Spleen (tissue), 7 donors: ENCODE data around the gene ANO5.

Experiments used
- POLR2A ChIP-seq, 3 donors: fragments of 450-650 bp; IDR thresholded peaks; one replicate each; pipeline ENCODE4 v1.5.1; 2017; ENCODE audit warnings: antibody characterized with exemption in 3 of 3, mild to moderate bottlenecking in 1 of 3
- TF ChIP-seq, protein P1 (sequence below), 11 experiments: fragments of 200-600 bp in 7 of 11; fragments of 450-650 bp in 4 of 11; sonication (generic) in 4 of 11; IDR thresholded peaks in 8 of 11; conservative IDR thresholded peaks in 3 of 11; 1 replicate in 7 of 11; 2 replicates in 4 of 11; pipeline versions ENCODE4 v1.4.0 to v1.8.0; 2016 to 2021; ENCODE audit warnings: antibody characterized with exemption in 11 of 11, inconsistent platforms in 4 of 11, mild to moderate bottlenecking in 1 of 11
- donor health status: DM: no; HTN: no; CAD: no; lungs with moderate emphysema.
- donor health status: DM: no; HTN: no; CAD: no.
- donor health status: DM: no; HTN: no; CAD: no.

DNA sequence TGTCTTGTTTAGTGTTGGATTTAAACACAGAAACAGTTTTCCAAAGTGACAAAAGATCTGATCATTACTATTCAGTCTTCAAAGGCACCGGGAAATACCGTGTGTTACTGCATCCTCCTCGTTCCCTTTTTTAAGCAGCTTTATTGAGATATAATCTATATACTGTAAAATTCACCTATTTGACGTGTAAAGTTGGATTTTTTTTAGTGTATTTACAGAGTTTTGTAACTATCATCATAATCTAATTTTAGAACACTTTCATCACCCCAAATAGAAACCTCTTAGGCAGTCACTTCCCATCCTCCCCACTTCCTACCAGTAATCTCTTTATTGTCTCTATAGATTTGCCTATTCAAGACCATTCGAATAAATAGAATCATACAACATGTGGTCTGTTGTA lies 1.4 kb downstream of the ANO5 start:
- TF ChIP-seq, protein P1, sequence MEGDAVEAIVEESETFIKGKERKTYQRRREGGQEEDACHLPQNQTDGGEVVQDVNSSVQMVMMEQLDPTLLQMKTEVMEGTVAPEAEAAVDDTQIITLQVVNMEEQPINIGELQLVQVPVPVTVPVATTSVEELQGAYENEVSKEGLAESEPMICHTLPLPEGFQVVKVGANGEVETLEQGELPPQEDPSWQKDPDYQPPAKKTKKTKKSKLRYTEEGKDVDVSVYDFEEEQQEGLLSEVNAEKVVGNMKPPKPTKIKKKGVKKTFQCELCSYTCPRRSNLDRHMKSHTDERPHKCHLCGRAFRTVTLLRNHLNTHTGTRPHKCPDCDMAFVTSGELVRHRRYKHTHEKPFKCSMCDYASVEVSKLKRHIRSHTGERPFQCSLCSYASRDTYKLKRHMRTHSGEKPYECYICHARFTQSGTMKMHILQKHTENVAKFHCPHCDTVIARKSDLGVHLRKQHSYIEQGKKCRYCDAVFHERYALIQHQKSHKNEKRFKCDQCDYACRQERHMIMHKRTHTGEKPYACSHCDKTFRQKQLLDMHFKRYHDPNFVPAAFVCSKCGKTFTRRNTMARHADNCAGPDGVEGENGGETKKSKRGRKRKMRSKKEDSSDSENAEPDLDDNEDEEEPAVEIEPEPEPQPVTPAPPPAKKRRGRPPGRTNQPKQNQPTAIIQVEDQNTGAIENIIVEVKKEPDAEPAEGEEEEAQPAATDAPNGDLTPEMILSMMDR (IDR thresholded peaks at IDR 0.05 in 8 of 11, conservative IDR thresholded peaks at IDR 0.05 in 3 of 11) = no peak
- no peak for TF ChIP-seq POLR2A (IDR thresholded peaks at IDR 0.05)
